Measurements from ENCODE around the gene TENM3. TPM values are rescaled to one million over a fixed set of nuclear protein-coding genes. Genes with fewer than 3 reads are reported as not detected.
A peak's percentile ranks its signal among the peaks of the same experiment; 100 is the strongest.

Gene TENM3
- polyA plus RNA-seq, 3 donors: 13.3 to 21.5 (median 16.6) TPM

DNA sequence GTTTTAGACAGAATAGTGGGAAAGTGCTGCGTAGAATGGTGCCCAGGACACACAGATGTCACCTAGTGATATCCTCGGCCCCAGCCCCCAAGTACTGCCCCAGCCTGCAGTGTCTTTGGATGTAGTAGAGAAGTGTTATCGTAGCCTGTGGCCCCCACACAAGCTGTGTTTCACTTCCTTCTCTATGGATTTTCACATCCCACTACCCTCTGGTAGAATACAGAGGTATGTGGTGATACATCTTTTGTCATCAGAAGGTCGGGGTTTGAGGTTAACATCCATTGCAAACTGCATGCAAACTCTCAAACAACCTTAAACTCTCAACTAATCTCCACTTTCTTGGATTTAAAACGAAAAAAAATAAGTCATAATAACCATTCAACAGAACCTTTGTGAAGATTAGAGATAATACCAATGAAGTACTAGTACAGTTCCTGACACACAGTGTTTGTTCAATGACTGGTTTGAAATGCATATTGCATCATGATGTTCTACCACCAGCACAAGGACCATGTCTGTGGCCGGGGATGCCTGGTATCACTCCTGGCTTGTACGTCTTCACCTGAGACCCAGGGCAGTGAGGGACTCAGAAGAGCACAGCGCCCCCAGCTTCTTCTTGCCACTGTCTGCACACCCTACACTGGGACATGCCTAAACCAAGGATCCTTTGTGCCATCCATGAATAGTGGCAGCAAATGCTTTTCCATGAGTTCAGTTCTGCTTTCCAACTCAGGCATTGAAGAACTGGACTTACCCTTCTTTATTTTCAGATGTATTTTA lies 406.7 kb downstream of the TENM3 start:
- DNase-seq (ENCODE audit: extremely low read depth in 1 of 11, low read depth in 9 of 11, low spot score in 4 of 11): no peak

DNA sequence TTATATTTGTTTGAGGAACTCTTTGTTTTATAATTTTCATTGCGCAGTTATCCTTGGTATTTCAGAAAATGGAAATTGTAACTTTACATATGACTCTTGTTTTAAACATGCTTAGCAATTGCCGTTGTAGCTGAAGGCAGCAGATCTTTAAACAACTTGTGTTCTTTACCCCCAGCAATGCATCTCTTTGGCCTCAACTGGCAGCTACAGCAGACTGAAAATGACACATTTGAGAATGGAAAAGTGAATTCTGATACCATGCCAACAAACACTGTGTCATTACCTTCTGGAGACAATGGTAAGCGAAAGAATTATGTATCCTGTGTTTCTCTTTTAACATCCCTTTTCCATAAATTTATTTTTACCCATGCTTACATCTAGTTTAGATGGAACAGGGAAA lies 410.4 kb downstream of the TENM3 start:
- DNase-seq (ENCODE audit: extremely low read depth in 1 of 11, low read depth in 9 of 11, low spot score in 4 of 11): no peak

DNA sequence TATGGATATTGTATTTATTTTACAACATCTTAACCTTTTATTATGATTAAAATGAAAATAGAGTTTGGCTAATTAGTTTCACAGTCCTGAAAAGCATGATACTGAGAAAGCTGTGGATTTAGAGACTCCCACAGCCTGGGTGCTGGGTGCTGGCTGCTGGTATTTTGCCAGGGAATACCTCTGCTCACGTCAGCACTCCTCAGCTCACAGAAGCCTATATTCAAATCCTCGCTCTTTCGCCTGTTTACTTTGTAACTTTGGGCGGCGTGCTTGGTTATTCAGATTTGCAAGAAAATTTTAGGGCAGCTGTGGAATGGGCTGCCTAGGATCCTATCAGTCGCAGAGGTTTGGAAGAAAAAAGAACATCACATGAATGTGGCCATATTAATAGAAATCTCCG lies 412.1 kb downstream of the TENM3 start:
- no peak for DNase-seq (ENCODE audit: extremely low read depth in 1 of 11, low read depth in 9 of 11, low spot score in 4 of 11)

- no peak for DNase-seq (ENCODE audit: extremely low read depth in 1 of 11, low read depth in 9 of 11, low spot score in 4 of 11)
Measured at GRCh38 chr4:182662551-182662950, 419.3 kb downstream of the TENM3 start.

DNA sequence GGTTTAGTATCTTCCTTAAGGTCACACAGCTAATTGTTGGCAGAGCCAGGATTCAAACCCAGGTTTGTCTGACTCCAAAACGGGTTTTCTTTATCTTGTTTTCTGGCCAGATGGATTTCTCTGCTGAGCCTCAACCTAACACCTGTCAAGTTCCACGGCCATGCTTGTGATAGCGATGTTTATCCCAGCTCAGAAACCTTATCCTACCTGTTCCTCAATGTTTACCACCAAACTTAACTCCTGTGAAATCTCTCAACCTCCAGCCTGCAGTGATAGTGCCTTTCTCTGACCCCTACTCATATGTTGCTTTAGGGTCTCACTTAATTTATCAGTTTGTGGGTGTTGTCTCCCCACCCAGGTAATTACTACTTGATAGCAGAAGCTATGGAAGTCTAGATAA lies 428.0 kb downstream of the TENM3 start:
- DNase-seq (ENCODE audit: extremely low read depth in 1 of 11, low read depth in 9 of 11, low spot score in 4 of 11): no peak

- DNase-seq (ENCODE audit: extremely low read depth in 1 of 11, low read depth in 9 of 11, low spot score in 4 of 11): no peak
Measured at GRCh38 chr4:182671749-182672148, 428.5 kb downstream of the TENM3 start.

GRCh38 chr4:182678590-182678989 lies 435.4 kb downstream of the TENM3 start:
- DNase-seq (ENCODE audit: extremely low read depth in 1 of 11, low read depth in 9 of 11, low spot score in 4 of 11): no peak

DNA sequence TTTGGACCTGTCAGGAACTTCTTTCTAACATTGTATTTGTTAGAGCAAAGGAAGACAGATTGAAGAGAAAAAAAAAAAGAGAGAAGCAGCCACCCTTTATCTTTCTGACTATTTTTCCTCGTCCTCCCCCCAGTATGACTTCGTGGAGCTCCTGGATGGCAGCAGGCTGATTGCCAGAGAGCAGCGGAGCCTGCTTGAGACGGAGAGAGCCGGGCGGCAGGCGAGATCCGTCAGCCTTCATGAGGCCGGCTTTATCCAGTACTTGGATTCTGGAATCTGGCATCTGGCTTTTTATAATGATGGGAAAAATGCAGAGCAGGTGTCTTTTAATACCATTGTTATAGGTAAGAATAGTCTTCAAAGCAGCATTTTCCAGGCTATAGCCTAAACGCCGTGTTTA lies 436.3 kb downstream of the TENM3 start:
- no peak for DNase-seq (ENCODE audit: extremely low read depth in 1 of 11, low read depth in 9 of 11, low spot score in 4 of 11)

GRCh38 chr4:182680234-182680653 lies 437.0 kb downstream of the TENM3 start:
- peak in 10 of 11 donors; percentile 9 to 52 (median 22) for DNase-seq (ENCODE audit: extremely low read depth in 1 of 11, low read depth in 9 of 11, low spot score in 4 of 11)

DNA sequence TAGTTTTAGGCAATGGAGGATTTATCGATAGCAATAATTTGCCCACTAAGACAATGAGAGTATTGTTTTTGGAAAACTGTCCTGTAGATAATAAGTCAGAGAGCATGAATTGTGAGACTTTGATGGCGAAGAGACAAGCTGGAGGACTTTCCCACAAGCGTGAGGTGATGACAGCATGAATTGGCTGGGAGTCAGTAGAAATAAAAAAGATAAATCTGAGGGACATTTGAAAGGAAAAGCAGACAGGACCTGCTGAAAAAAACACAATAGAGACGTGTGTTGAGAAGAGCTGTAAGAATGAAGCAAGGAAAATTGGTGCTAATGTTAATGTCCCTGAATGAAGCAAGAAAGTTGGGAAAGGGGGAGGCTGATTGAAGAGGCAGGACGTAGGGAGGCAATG lies 440.5 kb downstream of the TENM3 start:
- DNase-seq (ENCODE audit: extremely low read depth in 1 of 11, low read depth in 9 of 11, low spot score in 4 of 11): no peak

GRCh38 chr4:182684796-182685195 lies 441.6 kb downstream of the TENM3 start:
- DNase-seq (ENCODE audit: extremely low read depth in 1 of 11, low read depth in 9 of 11, low spot score in 4 of 11): no peak

GRCh38 chr4:182688081-182688480 lies 444.9 kb downstream of the TENM3 start:
- no peak for DNase-seq (ENCODE audit: extremely low read depth in 1 of 11, low read depth in 9 of 11, low spot score in 4 of 11)

DNA sequence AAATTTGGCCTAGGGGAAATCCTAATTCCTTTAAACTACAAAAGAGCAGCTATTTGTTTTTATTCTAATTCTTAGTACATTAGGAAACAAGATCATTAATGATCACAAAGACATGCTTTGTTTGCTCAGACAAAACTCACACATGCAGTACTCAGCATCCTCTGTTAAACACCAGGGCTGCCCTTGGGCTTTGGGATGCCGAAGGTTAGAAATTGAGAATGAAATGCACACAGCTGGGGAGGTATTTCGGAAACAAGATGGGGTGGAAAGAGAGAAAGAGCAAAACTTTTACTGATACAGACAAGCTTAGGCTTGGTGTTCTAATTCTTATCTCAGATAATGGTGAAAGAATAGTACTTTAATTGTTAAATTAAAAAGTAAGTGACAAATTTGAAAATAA lies 451.3 kb downstream of the TENM3 start:
- no peak for DNase-seq (ENCODE audit: extremely low read depth in 1 of 11, low read depth in 9 of 11, low spot score in 4 of 11)

DNA sequence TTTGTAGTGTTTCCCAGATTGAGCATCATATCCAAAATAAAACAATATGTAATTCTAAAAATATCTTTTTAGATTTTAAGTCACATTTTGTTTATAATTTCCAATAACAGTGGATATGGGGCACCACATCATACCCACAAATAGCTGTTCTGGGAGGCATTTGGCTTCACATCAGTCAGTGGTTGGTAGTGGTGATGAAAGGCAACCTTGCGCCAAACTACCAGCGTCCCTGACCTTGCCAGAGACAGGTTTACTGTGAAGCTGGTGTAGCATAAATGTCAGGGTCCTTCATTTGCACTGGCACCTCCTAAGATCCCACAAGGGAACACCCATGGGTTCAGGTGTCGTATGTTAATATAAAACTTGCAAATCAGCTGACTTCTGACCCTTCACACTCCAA lies 451.8 kb downstream of the TENM3 start:
- DNase-seq (ENCODE audit: extremely low read depth in 1 of 11, low read depth in 9 of 11, low spot score in 4 of 11): no peak

- no peak for DNase-seq (ENCODE audit: extremely low read depth in 1 of 11, low read depth in 9 of 11, low spot score in 4 of 11)
Measured at GRCh38 chr4:182695842-182696241, 452.6 kb downstream of the TENM3 start.

- no peak for DNase-seq (ENCODE audit: extremely low read depth in 1 of 11, low read depth in 9 of 11, low spot score in 4 of 11)
Measured at GRCh38 chr4:182697094-182697493, 453.9 kb downstream of the TENM3 start.

DNA sequence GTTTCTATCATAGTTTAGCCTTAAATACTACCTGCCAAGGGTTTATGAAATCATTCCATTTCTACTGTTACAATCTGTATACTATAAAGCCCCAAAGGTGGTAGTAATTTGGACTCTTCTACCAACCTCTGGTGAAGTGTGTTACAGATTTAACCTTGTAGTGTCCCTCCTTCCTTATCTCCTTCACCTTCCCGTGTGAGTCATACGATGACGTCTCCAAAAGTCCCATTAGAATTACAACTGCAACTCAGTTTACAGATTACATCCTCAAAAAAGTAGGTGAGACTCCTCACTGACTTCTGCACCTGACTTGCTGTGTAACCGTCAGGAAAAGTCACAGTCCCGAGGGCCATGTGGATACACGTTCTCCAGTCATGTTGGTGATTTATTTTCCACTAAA lies 455.0 kb downstream of the TENM3 start:
- no peak for DNase-seq (ENCODE audit: extremely low read depth in 1 of 11, low read depth in 9 of 11, low spot score in 4 of 11)

- DNase-seq (ENCODE audit: extremely low read depth in 1 of 11, low read depth in 9 of 11, low spot score in 4 of 11): no peak
Measured at GRCh38 chr4:182699201-182699600, 456.0 kb downstream of the TENM3 start.

- no peak for DNase-seq (ENCODE audit: extremely low read depth in 1 of 11, low read depth in 9 of 11, low spot score in 4 of 11)
Measured at GRCh38 chr4:182699795-182700194, 456.6 kb downstream of the TENM3 start.

- no peak for DNase-seq (ENCODE audit: extremely low read depth in 1 of 11, low read depth in 9 of 11, low spot score in 4 of 11)
Measured at GRCh38 chr4:182700362-182701160, 457.4 kb downstream of the TENM3 start.
